HG02840 (cell line): ENCODE measurements around the gene LCN12.

Experiments used
- ATAC-seq: cut with Tn5 transposase; IDR thresholded peaks from one replicate; pipeline ENCODE4 v1.9.1; 2021; ENCODE audit warnings: mild to moderate bottlenecking, moderate library complexity, moderate number of reproducible peaks; ENCODE audit not compliant: unreplicated experiment, low FRiP score

LCN12 gene

GRCh38 chr9:136926154-136926704 is 25.8 kb upstream of the LCN12 start:
- ATAC-seq = no peak

GRCh38 chr9:136926749-136927148 is 25.3 kb upstream of the LCN12 start:
- ATAC-seq = no peak

- no peak for ATAC-seq
These were observed 24.5 kb upstream of the LCN12 start for GRCh38 chr9:136927343-136928271.

- ATAC-seq = no peak
These were observed 23.5 kb upstream of the LCN12 start for GRCh38 chr9:136928591-136928990.

- no peak for ATAC-seq
These were observed 22.1 kb upstream of the LCN12 start for GRCh38 chr9:136930014-136930413.

GRCh38 chr9:136931611-136932130 is 20.4 kb upstream of the LCN12 start:
- no peak for ATAC-seq

- ATAC-seq = no peak
These were observed 17.8 kb upstream of the LCN12 start for GRCh38 chr9:136934277-136934676.

- ATAC-seq = no peak
These were observed 16.4 kb upstream of the LCN12 start for GRCh38 chr9:136935651-136936050.

GRCh38 chr9:136936645-136937170 is 15.4 kb upstream of the LCN12 start:
- no peak for ATAC-seq

GRCh38 chr9:136937186-136938001 is 14.7 kb upstream of the LCN12 start:
- ATAC-seq = no peak

- ATAC-seq = no peak
These were observed 12.6 kb upstream of the LCN12 start for GRCh38 chr9:136939431-136939995.

- ATAC-seq = no peak
These were observed 12.0 kb upstream of the LCN12 start for GRCh38 chr9:136939996-136940525.

GRCh38 chr9:136940526-136941230 is 11.4 kb upstream of the LCN12 start:
- ATAC-seq = no peak

GRCh38 chr9:136941231-136942111 is 10.6 kb upstream of the LCN12 start:
- no peak for ATAC-seq

- ATAC-seq = no peak
These were observed 9.8 kb upstream of the LCN12 start for GRCh38 chr9:136942112-136942880.

- ATAC-seq = no peak
These were observed 9.2 kb upstream of the LCN12 start for GRCh38 chr9:136942881-136943230.

- ATAC-seq = peak; percentile 4
These were observed 8.5 kb upstream of the LCN12 start for GRCh38 chr9:136943291-136944211.
